Measurements from ENCODE around the gene KRT17. TPM values are rescaled to one million over a fixed set of nuclear protein-coding genes. Genes with fewer than 3 reads are reported as not detected.
"Not testable (repeated sequence)": the region's sequence is repeated elsewhere in the genome, so short reads cannot be mapped to it uniquely, and the experiment has no call there.

The KRT17 gene
- total and polyA plus RNA-seq, 12 donors = 0.07 TPM; not detected in 11

GRCh38 chr17:41647940-41648410 lies 23.6 kb upstream of the KRT17 start:
- intact Hi-C loops (cut with DNase I) = loop anchor here (1.0 to 10.0 kb wide), 12 partner anchors 15 to 846 kb away; partner anchors contain the start of gene KRT14 (in 2 of the 10)
- TF ChIP-seq CTCF (IDR thresholded peaks at IDR 0.05) = peak; percentile 92 to 97 (median 96)
- no peaks in the 10 kb centered on the region for H3K9me3 ChIP-seq
- ATAC-seq = peak; percentile 79 to 97 (median 90)
- WGBS, 2 donors = 1% methylated on average over 22 of the region's 22 CpGs
- H3K27ac ChIP-seq = peak overlapping the region in 3 of 10 donors; percentile 11 to 28 (median 21)
- no peaks in the 10 kb centered on the region for H3K36me3 ChIP-seq
- peaks cover 0 to 7% (median 0%) of the 10 kb centered on the region in 7 donors for H3K27me3 ChIP-seq
- H3K4me1 ChIP-seq = peaks cover 0 to 30% (median 11%) of the 10 kb centered on the region in 9 donors
- peak overlapping the region in 9 of 10 donors; percentile 14 to 52 (median 43) for H3K4me3 ChIP-seq
- peak; percentile 85 to 91 for DNase-seq

- 74% methylated on average over 15 of the region's 15 CpGs for WGBS, 2 donors
- Histone ChIP-seq H3K4me3 (no peak overlapping the region), H3K27ac (no peak overlapping the region), H3K27me3 (peaks cover 0 to 7% (median 0%) of the 10 kb centered on the region in 7 donors), H3K36me3 (no peaks in the 10 kb centered on the region), H3K4me1 (peaks cover 0 to 30% (median 11%) of the 10 kb centered on the region in 9 donors), H3K9me3 (no peaks in the 10 kb centered on the region)
- ATAC-seq (no peak), DNase-seq (no peak)
- intact Hi-C loops (cut with DNase I) = loop anchor here (5.0 to 10.0 kb wide), 7 partner anchors 62 to 845 kb away; partner anchors contain the start of gene KRT14 (in 2 of the 10)
- TF ChIP-seq CTCF (IDR thresholded peaks at IDR 0.05) = no peak
These were observed 22.9 kb upstream of the KRT17 start for GRCh38 chr17:41647038-41647813.

GRCh38 chr17:41642252-41643156 lies 18.1 kb upstream of the KRT17 start:
- no peak for TF ChIP-seq CTCF (IDR thresholded peaks at IDR 0.05)
- WGBS, 2 donors = 85 to 91% methylated on average over 13 of the region's 13 CpGs

GRCh38 chr17:41640596-41640995 lies 16.2 kb upstream of the KRT17 start:
- not testable (repeated sequence) for H3K27ac ChIP-seq, H3K9me3 ChIP-seq, H3K36me3 ChIP-seq, ATAC-seq, DNase-seq, H3K27me3 ChIP-seq, H3K4me1 ChIP-seq, H3K4me3 ChIP-seq
- intact Hi-C loops (cut with DNase I) = loop anchor here in 2 of 10 donors (10.0 kb wide), 2 partner anchors 56 to 726 kb away; partner anchors contain the start of gene KRT14 (in 2 of the 2)
- WGBS, 2 donors = 95% methylated on average over 5 of the region's 5 CpGs

More at GRCh38 chr17:41642252-41643156, 18.1 kb upstream of the KRT17 start:
- Histone ChIP-seq H3K9me3 (no peaks in the 10 kb centered on the region), H3K36me3 (no peaks in the 10 kb centered on the region), H3K4me1 (peaks cover 0 to 17% (median 0%) of the 10 kb centered on the region in 9 donors), H3K27me3 (peaks cover 0 to under 1% (median 0%) of the 10 kb centered on the region in 7 donors), H3K4me3 (no peak overlapping the region), H3K27ac (no peak overlapping the region)
- DNase-seq = no peak
- ATAC-seq = no peak
- intact Hi-C loops (cut with DNase I) = loop anchor here in 2 of 10 donors (10.0 kb wide), 2 partner anchors 58 to 728 kb away; partner anchors contain the start of gene KRT14 (in 2 of the 2)

Data from heart right ventricle (tissue), 16 donors.